ENCODE data around the gene OSM. TPM values are rescaled to one million over a fixed set of nuclear protein-coding genes. Genes with fewer than 3 reads are reported as not detected.

OSM gene
- total RNA-seq, 1 donor from 2014 or later = not detected

DNA sequence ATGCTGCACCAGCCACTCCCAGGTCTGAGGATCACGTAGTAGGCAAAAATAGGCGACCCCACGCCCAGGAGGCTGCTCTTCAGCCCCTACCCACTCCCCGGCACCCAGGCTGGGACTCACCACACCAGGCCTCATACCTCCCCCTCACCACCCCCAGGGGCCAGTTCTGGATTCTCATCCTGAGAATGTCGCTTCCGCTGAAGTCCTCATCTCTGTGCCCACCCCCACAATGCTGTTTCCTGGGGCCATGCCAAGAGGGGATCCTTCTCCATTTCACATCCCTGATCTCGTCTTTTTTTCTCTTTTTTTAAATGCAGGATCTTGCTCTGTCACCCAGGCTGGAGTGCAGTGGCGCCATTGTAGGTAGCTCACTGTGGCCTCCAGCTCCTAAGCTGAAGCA is 1.7 kb upstream of the OSM start:
- H3K4me3 Mint-ChIP-seq = no peak overlapping the region
- no peaks in the 10 kb centered on the region for H3K9me3 Mint-ChIP-seq
- TF ChIP-seq, protein P1, sequence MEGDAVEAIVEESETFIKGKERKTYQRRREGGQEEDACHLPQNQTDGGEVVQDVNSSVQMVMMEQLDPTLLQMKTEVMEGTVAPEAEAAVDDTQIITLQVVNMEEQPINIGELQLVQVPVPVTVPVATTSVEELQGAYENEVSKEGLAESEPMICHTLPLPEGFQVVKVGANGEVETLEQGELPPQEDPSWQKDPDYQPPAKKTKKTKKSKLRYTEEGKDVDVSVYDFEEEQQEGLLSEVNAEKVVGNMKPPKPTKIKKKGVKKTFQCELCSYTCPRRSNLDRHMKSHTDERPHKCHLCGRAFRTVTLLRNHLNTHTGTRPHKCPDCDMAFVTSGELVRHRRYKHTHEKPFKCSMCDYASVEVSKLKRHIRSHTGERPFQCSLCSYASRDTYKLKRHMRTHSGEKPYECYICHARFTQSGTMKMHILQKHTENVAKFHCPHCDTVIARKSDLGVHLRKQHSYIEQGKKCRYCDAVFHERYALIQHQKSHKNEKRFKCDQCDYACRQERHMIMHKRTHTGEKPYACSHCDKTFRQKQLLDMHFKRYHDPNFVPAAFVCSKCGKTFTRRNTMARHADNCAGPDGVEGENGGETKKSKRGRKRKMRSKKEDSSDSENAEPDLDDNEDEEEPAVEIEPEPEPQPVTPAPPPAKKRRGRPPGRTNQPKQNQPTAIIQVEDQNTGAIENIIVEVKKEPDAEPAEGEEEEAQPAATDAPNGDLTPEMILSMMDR (IDR thresholded peaks at IDR 0.05; ENCODE audit: unreplicated experiment) = no peak
- no peaks in the 10 kb centered on the region for H3K4me1 Mint-ChIP-seq
- H3K36me3 Mint-ChIP-seq = no peaks in the 10 kb centered on the region
- DNase-seq (ENCODE audit: low spot score in 2 of 2, unreplicated experiment in 2 of 2) = no peak
- H3K27ac Mint-ChIP-seq = peak overlapping the region; percentile 14
- peaks cover 2% of the 10 kb centered on the region for H3K27me3 Mint-ChIP-seq (ENCODE audit: low read depth)

DNA sequence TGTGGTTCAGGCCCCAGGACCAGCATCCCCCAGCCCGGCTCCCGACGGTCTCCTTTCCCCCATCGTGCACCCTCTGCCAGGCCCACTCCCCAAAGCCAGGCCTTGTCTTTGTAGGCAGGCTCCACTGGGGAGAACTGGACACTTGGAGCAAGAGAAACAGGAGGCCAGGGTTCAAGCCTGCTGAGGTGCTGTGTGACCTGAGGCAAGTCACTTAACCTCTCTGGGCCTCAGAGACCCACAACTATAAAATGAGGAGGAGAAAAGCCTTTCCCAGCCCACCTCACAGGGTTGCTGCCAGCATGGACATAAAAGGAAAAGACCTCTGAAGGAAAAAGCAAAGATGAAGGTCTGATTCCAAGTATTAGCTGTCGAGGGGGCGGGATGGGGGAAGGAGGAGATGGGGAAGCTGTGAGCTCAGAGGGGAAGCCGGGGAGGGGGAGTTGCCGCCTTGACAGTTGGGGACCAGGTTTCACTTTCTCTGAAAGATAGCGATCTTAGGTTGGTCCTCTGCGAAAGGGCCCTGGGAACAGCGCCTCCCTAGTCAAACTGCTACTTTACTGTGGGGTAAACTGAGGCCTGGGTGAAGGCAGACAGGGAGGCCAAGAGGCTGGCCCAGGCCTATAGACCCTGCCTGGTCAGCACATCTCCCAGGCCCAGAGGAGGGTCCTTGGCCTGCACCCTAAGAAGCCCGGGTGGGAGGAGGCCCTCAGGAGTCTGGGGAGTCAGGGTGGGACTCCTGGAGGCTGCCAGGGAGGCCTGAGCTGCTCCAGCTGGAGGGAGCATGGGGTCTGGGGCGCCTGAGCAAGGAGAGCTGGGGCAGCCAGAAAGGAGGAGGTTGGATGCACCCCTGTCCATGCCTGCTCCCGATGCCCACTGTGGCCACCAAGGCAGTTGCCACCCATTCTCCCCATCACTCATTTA is 991 bp upstream of the OSM start:
- TF ChIP-seq, protein P1 (IDR thresholded peaks at IDR 0.05; ENCODE audit: unreplicated experiment) = no peak
- no peaks in the 10 kb centered on the region for H3K9me3 Mint-ChIP-seq
- no peak overlapping the region for H3K4me3 Mint-ChIP-seq
- no peak overlapping the region for H3K27ac Mint-ChIP-seq
- H3K36me3 Mint-ChIP-seq = no peaks in the 10 kb centered on the region
- peaks cover 7% of the 10 kb centered on the region for H3K27me3 Mint-ChIP-seq (ENCODE audit: low read depth)
- H3K4me1 Mint-ChIP-seq = no peaks in the 10 kb centered on the region
- no peak for DNase-seq (ENCODE audit: low spot score in 2 of 2, unreplicated experiment in 2 of 2)

DNA sequence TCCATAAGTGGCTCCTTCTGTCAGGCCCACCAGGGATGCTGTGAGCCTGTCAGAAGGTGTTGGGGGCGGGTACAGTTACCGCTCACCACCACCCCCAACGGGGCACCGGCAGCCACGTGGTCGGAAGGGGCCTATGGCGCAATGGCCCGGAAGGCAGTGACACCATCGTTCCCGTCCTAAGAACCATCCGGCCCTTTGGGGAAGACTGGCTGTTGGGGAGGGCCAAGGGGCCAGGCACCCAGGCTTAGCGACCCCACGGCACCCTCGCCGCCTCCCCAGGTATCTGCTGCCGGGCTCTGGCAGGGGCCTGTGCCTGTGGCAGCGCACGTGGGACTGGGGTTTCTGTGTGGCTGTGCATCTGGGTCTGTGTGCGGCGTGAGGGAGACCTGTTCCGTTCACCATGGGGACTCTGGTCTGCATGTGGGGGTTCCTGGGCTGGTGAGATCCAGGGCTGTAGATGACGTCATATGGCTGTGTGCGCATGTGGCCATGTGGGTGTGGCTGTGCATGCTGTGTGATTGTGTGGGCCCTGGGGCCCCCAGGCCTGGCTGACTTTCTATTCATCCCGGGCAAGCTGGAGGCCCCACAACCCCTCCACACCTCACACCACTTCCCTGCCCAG is 717 bp downstream of the OSM start:
- Mint-ChIP-seq H3K36me3 (no peaks in the 10 kb centered on the region), H3K9me3 (no peaks in the 10 kb centered on the region), H3K4me1 (no peaks in the 10 kb centered on the region), H3K4me3 (no peak overlapping the region), H3K27me3 (ENCODE audit: low read depth) (peaks cover 6% of the 10 kb centered on the region), H3K27ac (no peak overlapping the region)
- TF ChIP-seq, protein P1 (IDR thresholded peaks at IDR 0.05; ENCODE audit: unreplicated experiment) = no peak
- no peak for DNase-seq (ENCODE audit: low spot score in 2 of 2, unreplicated experiment in 2 of 2)

DNA sequence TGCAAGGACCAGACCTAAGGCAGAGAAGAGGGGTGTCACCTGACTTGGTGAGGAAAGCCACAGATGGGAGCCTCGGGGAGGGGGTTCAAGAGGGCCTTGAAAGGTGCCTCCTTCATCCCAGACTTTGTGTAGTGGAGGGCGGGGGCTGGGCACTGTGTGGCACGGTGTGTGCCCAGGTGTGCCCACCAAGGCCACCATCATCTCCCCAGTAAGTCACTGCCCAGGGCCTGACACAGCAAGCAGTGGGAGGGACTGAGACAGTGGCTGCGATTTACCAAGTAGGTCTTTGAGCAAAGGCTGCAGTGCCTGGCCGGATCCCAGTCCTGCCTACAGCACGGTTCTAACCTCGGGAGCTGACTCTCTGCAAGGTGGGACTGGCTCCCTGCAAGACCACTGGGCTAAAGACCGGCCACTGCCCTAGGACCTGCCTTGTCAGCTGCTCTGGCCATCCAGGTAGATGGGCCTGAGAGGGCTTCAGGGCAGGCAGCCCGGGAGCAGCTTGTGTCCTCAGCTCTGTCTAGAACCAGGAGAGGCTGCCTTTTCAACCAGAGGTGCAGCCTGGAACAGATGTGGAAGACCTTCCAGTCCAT is 1.4 kb downstream of the OSM start:
- DNase-seq (ENCODE audit: low spot score in 2 of 2, unreplicated experiment in 2 of 2) = no peak
- TF ChIP-seq, protein P1 (IDR thresholded peaks at IDR 0.05; ENCODE audit: unreplicated experiment) = no peak
- no peak overlapping the region for H3K4me3 Mint-ChIP-seq
- H3K27ac Mint-ChIP-seq = no peak overlapping the region
- H3K9me3 Mint-ChIP-seq = no peaks in the 10 kb centered on the region
- peaks cover 6% of the 10 kb centered on the region for H3K27me3 Mint-ChIP-seq (ENCODE audit: low read depth)
- no peaks in the 10 kb centered on the region for H3K4me1 Mint-ChIP-seq
- no peaks in the 10 kb centered on the region for H3K36me3 Mint-ChIP-seq

DNA sequence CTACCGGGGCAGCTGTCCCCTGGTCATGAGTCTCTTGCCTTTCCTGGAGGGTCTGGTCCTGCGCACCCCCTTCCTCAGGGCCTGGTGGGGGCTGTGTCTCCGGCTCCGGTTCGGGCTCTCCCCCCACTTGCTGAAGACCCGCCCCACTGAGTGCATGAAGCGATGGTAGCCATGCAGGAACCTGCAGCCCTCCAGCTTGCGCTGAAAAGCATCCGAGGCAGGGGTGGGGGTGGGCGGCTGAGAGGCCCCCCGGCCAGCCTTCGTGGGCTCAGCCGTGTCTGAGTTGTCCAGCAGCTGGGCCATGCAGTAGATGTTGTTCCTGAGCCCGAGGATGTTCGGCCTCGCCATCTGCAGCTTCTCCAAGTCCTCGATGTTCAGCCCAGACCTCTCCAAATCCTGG is 2.8 kb downstream of the OSM start:
- TF ChIP-seq, protein P1 (IDR thresholded peaks at IDR 0.05; ENCODE audit: unreplicated experiment) = no peak
- peaks cover 8% of the 10 kb centered on the region for H3K27me3 Mint-ChIP-seq (ENCODE audit: low read depth)
- no peak overlapping the region for H3K27ac Mint-ChIP-seq
- no peaks in the 10 kb centered on the region for H3K36me3 Mint-ChIP-seq
- H3K9me3 Mint-ChIP-seq = no peaks in the 10 kb centered on the region
- H3K4me1 Mint-ChIP-seq = no peaks in the 10 kb centered on the region
- H3K4me3 Mint-ChIP-seq = no peak overlapping the region
- no peak for DNase-seq (ENCODE audit: low spot score in 2 of 2, unreplicated experiment in 2 of 2)
